ENCODE data around the gene ACP4.
A peak's percentile ranks its signal among the peaks of the same experiment; 100 is the strongest.
"Not testable (repeated sequence)": the region's sequence is repeated elsewhere in the genome, so short reads cannot be mapped to it uniquely, and the experiment has no call there.

ACP4 gene

GRCh38 chr19:50753879-50754278 lies 36.3 kb upstream of the ACP4 start:
- DNase-seq (ENCODE audit: low spot score) = no peak
- CTCF ChIA-PET = no interaction called here

GRCh38 chr19:50756244-50756643 lies 34.0 kb upstream of the ACP4 start:
- H3K27ac ChIP-seq; POLR2A ChIA-PET (ENCODE audit: low non-redundant PET); DNase-seq (ENCODE audit: low spot score); CTCF ChIA-PET: not testable (repeated sequence)

More at GRCh38 chr19:50753879-50754278, 36.3 kb upstream of the ACP4 start:
- POLR2A ChIA-PET (ENCODE audit: low non-redundant PET) = no interaction called here
- H3K27ac ChIP-seq = no peak overlapping the region
- TF ChIP-seq CTCF (conservative IDR thresholded peaks at IDR 0.05; ENCODE audit: low read depth) = no peak

- CTCF ChIA-PET; DNase-seq (ENCODE audit: low spot score); H3K27ac ChIP-seq; POLR2A ChIA-PET (ENCODE audit: low non-redundant PET): not testable (repeated sequence)
Measured at GRCh38 chr19:50757624-50758023, 32.6 kb upstream of the ACP4 start.

- CTCF ChIA-PET = interaction anchor here (0.6 kb wide), 1 partner anchor 24 kb away, joined by 3 read pairs; no protein-coding TSS in a partner anchor
- POLR2A ChIA-PET (ENCODE audit: low non-redundant PET); DNase-seq (ENCODE audit: low spot score); H3K27ac ChIP-seq: not testable (repeated sequence)
Measured at GRCh38 chr19:50759076-50759475, 31.1 kb upstream of the ACP4 start.

GRCh38 chr19:50759886-50760285 lies 30.3 kb upstream of the ACP4 start:
- TF ChIP-seq CTCF (conservative IDR thresholded peaks at IDR 0.05; ENCODE audit: low read depth) = no peak
- H3K27ac ChIP-seq = no peak overlapping the region
- CTCF ChIA-PET = interaction anchor here (0.6 kb wide), 1 partner anchor 25 kb away, joined by 3 read pairs; no protein-coding TSS in a partner anchor
- POLR2A ChIA-PET (ENCODE audit: low non-redundant PET) = no interaction called here
- peak; percentile 15 for DNase-seq (ENCODE audit: low spot score)

GRCh38 chr19:50761501-50761900 lies 28.7 kb upstream of the ACP4 start:
- DNase-seq (ENCODE audit: low spot score); H3K27ac ChIP-seq; POLR2A ChIA-PET (ENCODE audit: low non-redundant PET): not testable (repeated sequence)
- CTCF ChIA-PET = interaction anchor here (0.6 to 0.7 kb wide), 2 partner anchors 95 to 134 kb away, joined by 3 read pairs; no protein-coding TSS in a partner anchor

- CTCF ChIA-PET = interaction anchor here (0.7 kb wide), 1 partner anchor 13 kb away, joined by 3 read pairs; no protein-coding TSS in a partner anchor
- DNase-seq (ENCODE audit: low spot score); POLR2A ChIA-PET (ENCODE audit: low non-redundant PET); H3K27ac ChIP-seq: not testable (repeated sequence)
Measured at GRCh38 chr19:50763521-50763920, 26.7 kb upstream of the ACP4 start.

GRCh38 chr19:50764409-50764808 lies 25.8 kb upstream of the ACP4 start:
- no peak for TF ChIP-seq CTCF (conservative IDR thresholded peaks at IDR 0.05; ENCODE audit: low read depth)
- ChIA-PET POLR2A (ENCODE audit: low non-redundant PET) (no interaction called here), CTCF (interaction anchor here (0.7 to 0.9 kb wide), 2 partner anchors 14 to 40 kb away, joined by 3 read pairs; no protein-coding TSS in a partner anchor)
- no peak overlapping the region for H3K27ac ChIP-seq
- no peak for DNase-seq (ENCODE audit: low spot score)

GRCh38 chr19:50766746-50767145 lies 23.5 kb upstream of the ACP4 start:
- CTCF ChIA-PET = interaction anchor here (0.6 to 0.7 kb wide), 3 partner anchors 9 to 417 kb away, joined by 3 to 4 read pairs (median 3); no protein-coding TSS in a partner anchor
- H3K27ac ChIP-seq; POLR2A ChIA-PET (ENCODE audit: low non-redundant PET); DNase-seq (ENCODE audit: low spot score): not testable (repeated sequence)

- H3K27ac ChIP-seq; DNase-seq (ENCODE audit: low spot score); POLR2A ChIA-PET (ENCODE audit: low non-redundant PET): not testable (repeated sequence)
- CTCF ChIA-PET = interaction anchor here (0.6 kb wide), 3 partner anchors 14 to 362 kb away, joined by 3 to 4 read pairs (median 3); no protein-coding TSS in a partner anchor
Measured at GRCh38 chr19:50767263-50767662, 23.0 kb upstream of the ACP4 start.

Data from RWPE1 (cell line).